ENCODE measurements around the gene MPIG6B.

Gene MPIG6B

GRCh38 chr6:31710523-31711219 lies 12.5 kb upstream of the MPIG6B start:
- Histone ChIP-seq H3K9me3 (no peaks in the 10 kb centered on the region), H3K36me3 (no peaks in the 10 kb centered on the region), H3K4me3 (ENCODE audit: low read depth, low read length) (no peak overlapping the region), H3K4me1 (no peaks in the 10 kb centered on the region), H3K27me3 (no peaks in the 10 kb centered on the region)
- TF ChIP-seq CTCF (IDR thresholded peaks at IDR 0.05; ENCODE audit: low read depth, low read length), result no peak
- DNase-seq, result no peak

DNA sequence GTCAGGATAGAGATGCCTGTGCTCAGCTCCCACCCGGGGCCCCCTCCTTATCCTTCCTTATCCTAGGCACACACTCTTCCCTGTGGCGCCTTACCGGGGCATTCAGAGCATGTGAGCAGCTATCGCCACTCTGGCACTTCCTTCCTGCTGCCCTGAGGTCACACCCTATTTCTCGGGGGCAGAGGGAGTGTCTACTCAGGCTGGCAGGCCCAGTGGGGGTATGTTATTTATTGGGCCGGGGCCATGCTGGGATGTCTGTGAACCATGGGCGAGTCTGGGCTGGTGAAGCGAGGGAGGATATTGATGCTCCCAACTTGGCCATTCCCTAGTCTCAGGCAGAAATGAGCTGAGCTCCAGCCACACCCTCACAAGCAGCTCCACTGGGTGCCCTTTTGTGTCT lies 11.9 kb upstream of the MPIG6B start:
- no peaks in the 10 kb centered on the region for H3K27me3 ChIP-seq
- H3K4me1 ChIP-seq, result no peaks in the 10 kb centered on the region
- no peak for TF ChIP-seq CTCF (IDR thresholded peaks at IDR 0.05; ENCODE audit: low read depth, low read length)
- no peak overlapping the region for H3K4me3 ChIP-seq (ENCODE audit: low read depth, low read length)
- DNase-seq, result no peak
- no peaks in the 10 kb centered on the region for H3K36me3 ChIP-seq
- no peaks in the 10 kb centered on the region for H3K9me3 ChIP-seq

- no peaks in the 10 kb centered on the region for H3K9me3 ChIP-seq
- no peaks in the 10 kb centered on the region for H3K4me1 ChIP-seq
- no peaks in the 10 kb centered on the region for H3K36me3 ChIP-seq
- H3K4me3 ChIP-seq (ENCODE audit: low read depth, low read length), result no peak overlapping the region
- H3K27me3 ChIP-seq, result no peaks in the 10 kb centered on the region
- no peak for DNase-seq
- TF ChIP-seq CTCF (IDR thresholded peaks at IDR 0.05; ENCODE audit: low read depth, low read length), result no peak
These were observed 10.9 kb upstream of the MPIG6B start for GRCh38 chr6:31712296-31712695.

DNA sequence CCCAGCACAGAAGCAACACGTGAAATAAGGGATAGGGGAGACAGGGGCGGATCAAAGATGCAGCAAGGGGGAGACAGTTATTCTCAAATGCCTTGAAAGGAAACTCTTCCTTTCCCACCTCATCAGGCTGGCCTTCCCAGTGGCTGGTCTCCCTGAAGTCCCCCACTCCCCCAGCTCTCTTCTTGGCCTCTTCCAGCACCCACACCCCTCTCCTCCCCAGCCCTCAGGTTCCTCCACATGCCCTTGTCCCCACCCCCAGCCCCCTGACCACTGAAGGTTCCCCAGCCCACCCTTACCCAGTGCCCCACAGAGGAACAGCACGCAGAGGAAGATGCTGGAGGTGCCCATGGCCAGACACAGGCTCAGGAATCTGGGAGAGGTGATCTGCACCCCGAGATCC lies 9.7 kb upstream of the MPIG6B start:
- H3K27me3 ChIP-seq, result no peaks in the 10 kb centered on the region
- no peaks in the 10 kb centered on the region for H3K9me3 ChIP-seq
- H3K4me1 ChIP-seq, result no peaks in the 10 kb centered on the region
- no peaks in the 10 kb centered on the region for H3K36me3 ChIP-seq
- no peak for DNase-seq
- no peak overlapping the region for H3K4me3 ChIP-seq (ENCODE audit: low read depth, low read length)
- no peak for TF ChIP-seq CTCF (IDR thresholded peaks at IDR 0.05; ENCODE audit: low read depth, low read length)

GRCh38 chr6:31713991-31714684 lies 9.0 kb upstream of the MPIG6B start:
- H3K4me3 ChIP-seq (ENCODE audit: low read depth, low read length), result no peak overlapping the region

More at GRCh38 chr6:31713991-31714684, 9.0 kb upstream of the MPIG6B start:
- TF ChIP-seq CTCF (IDR thresholded peaks at IDR 0.05; ENCODE audit: low read depth, low read length), result no peak
- Histone ChIP-seq H3K27me3 (no peaks in the 10 kb centered on the region), H3K9me3 (no peaks in the 10 kb centered on the region), H3K4me1 (no peaks in the 10 kb centered on the region), H3K36me3 (no peaks in the 10 kb centered on the region)
- DNase-seq, result no peak

Measured in BE2C (cell line).